Measurements from ENCODE around the gene NTM. TPM values are rescaled to one million over a fixed set of nuclear protein-coding genes. Genes with fewer than 3 reads are reported as not detected.
A peak's percentile ranks its signal among the peaks of the same experiment; 100 is the strongest.

Gene NTM
- total RNA-seq, 1 donor from 2014 or later = 82.7 TPM

- Mint-ChIP-seq H3K27ac (ENCODE audit: unreplicated experiment) (no peak overlapping the region), H3K4me1 (ENCODE audit: unreplicated experiment) (peaks cover 58% of the 10 kb centered on the region), H3K36me3 (ENCODE audit: unreplicated experiment) (no peaks in the 10 kb centered on the region), H3K27me3 (ENCODE audit: unreplicated experiment) (no peaks in the 10 kb centered on the region), H3K9me3 (ENCODE audit: unreplicated experiment) (no peaks in the 10 kb centered on the region), H3K4me3 (ENCODE audit: unreplicated experiment) (no peak overlapping the region)
- DNase-seq (ENCODE audit: extremely low spot score, unreplicated experiment) = no peak
- TF ChIP-seq CTCF (IDR thresholded peaks at IDR 0.05) = no peak
Observed at GRCh38 chr11:131908316-131908715, 537.9 kb downstream of the NTM start.

- H3K27ac Mint-ChIP-seq (ENCODE audit: unreplicated experiment) = peak overlapping the region; percentile 52
Observed at GRCh38 chr11:131909426-131910177, 539.2 kb downstream of the NTM start.

GRCh38 chr11:131910178-131910522, 539.7 kb downstream of the NTM start:
- Mint-ChIP-seq H3K9me3 (ENCODE audit: unreplicated experiment) (no peaks in the 10 kb centered on the region), H3K27ac (ENCODE audit: unreplicated experiment) (peak overlapping the region; percentile 52), H3K36me3 (ENCODE audit: unreplicated experiment) (no peaks in the 10 kb centered on the region), H3K4me1 (ENCODE audit: unreplicated experiment) (peaks cover 62% of the 10 kb centered on the region), H3K27me3 (ENCODE audit: unreplicated experiment) (no peaks in the 10 kb centered on the region), H3K4me3 (ENCODE audit: unreplicated experiment) (peak overlapping the region; percentile 76)
- no peak for TF ChIP-seq CTCF (IDR thresholded peaks at IDR 0.05)
- DNase-seq (ENCODE audit: extremely low spot score, unreplicated experiment) = no peak

More at GRCh38 chr11:131909426-131910177, 539.2 kb downstream of the NTM start:
- no peaks in the 10 kb centered on the region for H3K27me3 Mint-ChIP-seq (ENCODE audit: unreplicated experiment)
- H3K4me1 Mint-ChIP-seq (ENCODE audit: unreplicated experiment) = peaks cover 66% of the 10 kb centered on the region
- TF ChIP-seq CTCF (IDR thresholded peaks at IDR 0.05) = no peak
- no peaks in the 10 kb centered on the region for H3K9me3 Mint-ChIP-seq (ENCODE audit: unreplicated experiment)
- H3K36me3 Mint-ChIP-seq (ENCODE audit: unreplicated experiment) = no peaks in the 10 kb centered on the region
- peak overlapping the region; percentile 76 for H3K4me3 Mint-ChIP-seq (ENCODE audit: unreplicated experiment)
- no peak for DNase-seq (ENCODE audit: extremely low spot score, unreplicated experiment)

GRCh38 chr11:131910523-131911387, 540.3 kb downstream of the NTM start:
- H3K4me1 Mint-ChIP-seq (ENCODE audit: unreplicated experiment) = peaks cover 56% of the 10 kb centered on the region
- peak overlapping the region; percentile 88 for H3K4me3 Mint-ChIP-seq (ENCODE audit: unreplicated experiment)
- no peak for DNase-seq (ENCODE audit: extremely low spot score, unreplicated experiment)

More at GRCh38 chr11:131910523-131911387, 540.3 kb downstream of the NTM start:
- H3K9me3 Mint-ChIP-seq (ENCODE audit: unreplicated experiment) = no peaks in the 10 kb centered on the region
- no peaks in the 10 kb centered on the region for H3K27me3 Mint-ChIP-seq (ENCODE audit: unreplicated experiment)
- no peak for TF ChIP-seq CTCF (IDR thresholded peaks at IDR 0.05)
- H3K36me3 Mint-ChIP-seq (ENCODE audit: unreplicated experiment) = no peaks in the 10 kb centered on the region
- peak overlapping the region; percentile 84 for H3K27ac Mint-ChIP-seq (ENCODE audit: unreplicated experiment)

All from osteocyte (in vitro differentiated cells).